ENCODE data around the gene LHFPL6.
A peak's percentile ranks its signal among the peaks of the same experiment; 100 is the strongest.

The LHFPL6 gene

GRCh38 chr13:39590466-39591036 lies 12.4 kb downstream of the LHFPL6 start:
- no peak for DNase-seq

GRCh38 chr13:39588384-39588783 lies 14.6 kb downstream of the LHFPL6 start:
- no peak for DNase-seq

GRCh38 chr13:39587939-39588338 lies 15.1 kb downstream of the LHFPL6 start:
- DNase-seq, result no peak

GRCh38 chr13:39586958-39587605 lies 15.9 kb downstream of the LHFPL6 start:
- DNase-seq, result no peak

- no peak for DNase-seq
Measured at GRCh38 chr13:39586151-39586550, 16.8 kb downstream of the LHFPL6 start.

GRCh38 chr13:39585219-39585618 lies 17.8 kb downstream of the LHFPL6 start:
- no peak for DNase-seq

GRCh38 chr13:39580881-39581575 lies 22.0 kb downstream of the LHFPL6 start:
- no peak for DNase-seq

GRCh38 chr13:39578821-39579291 lies 24.1 kb downstream of the LHFPL6 start:
- no peak for DNase-seq

GRCh38 chr13:39577838-39578491 lies 25.0 kb downstream of the LHFPL6 start:
- no peak for DNase-seq

GRCh38 chr13:39577203-39577602 lies 25.8 kb downstream of the LHFPL6 start:
- no peak for DNase-seq

- DNase-seq, result no peak
Measured at GRCh38 chr13:39575641-39576238, 27.3 kb downstream of the LHFPL6 start.

- DNase-seq, result no peak
Measured at GRCh38 chr13:39571502-39572092, 31.4 kb downstream of the LHFPL6 start.

GRCh38 chr13:39567569-39567968 lies 35.4 kb downstream of the LHFPL6 start:
- no peak for DNase-seq

GRCh38 chr13:39566216-39566869 lies 36.6 kb downstream of the LHFPL6 start:
- DNase-seq, result no peak

GRCh38 chr13:39565036-39565949 lies 37.7 kb downstream of the LHFPL6 start:
- no peak for DNase-seq

GRCh38 chr13:39563470-39563735 lies 39.6 kb downstream of the LHFPL6 start:
- no peak for DNase-seq

- no peak for DNase-seq
Measured at GRCh38 chr13:39561971-39562370, 41.0 kb downstream of the LHFPL6 start.

GRCh38 chr13:39559847-39560246 lies 43.1 kb downstream of the LHFPL6 start:
- peak in 1 of 2 donors; percentile 36 for DNase-seq

GRCh38 chr13:39557285-39557955 lies 45.6 kb downstream of the LHFPL6 start:
- no peak for DNase-seq

- DNase-seq, result no peak
Measured at GRCh38 chr13:39556866-39557265, 46.1 kb downstream of the LHFPL6 start.

- DNase-seq, result no peak
Measured at GRCh38 chr13:39554371-39554770, 48.6 kb downstream of the LHFPL6 start.
